Activated CD8-positive, alpha-beta T cell treated with anti-CD3 and anti-CD28 coated beads for 36 hours (primary cell): ENCODE measurements around the gene ABCB8. TPM values are rescaled to one million over a fixed set of nuclear protein-coding genes. Genes with fewer than 3 reads are reported as not detected.
A peak's percentile ranks its signal among the peaks of the same experiment; 100 is the strongest.

Experiments
- ATAC-seq: fragments of 200-7000 bp; cut with Tn5 transposase; one replicate; pipeline ENCODE4 v1.10.0; 2021; ENCODE audit warnings: mild to moderate bottlenecking, moderate library complexity
- CTCF ChIA-PET: fragments of 350-600 bp; sonication (Branson Sonifier 250); formaldehyde crosslinking; loops from one replicate; lab custom pipeline; 2021; ENCODE audit warnings: antibody characterized with exemption; lab: Charles Lee
- POLR2A ChIA-PET: fragments of 350-600 bp; sonication (Branson Sonifier 250); formaldehyde crosslinking; loops from one replicate; lab custom pipeline; 2021; ENCODE audit warnings: antibody characterized with exemption; lab: Charles Lee
- DNase-seq: peaks from one replicate; pipeline ENCODE4 v3.0.0-alpha.2; 2020
- H3K27ac Mint-ChIP-seq: one replicate; pipeline ENCODE4 v1.8.0; 2021; ENCODE audit warnings: mild to moderate bottlenecking, mixed read lengths
- H3K27me3 Mint-ChIP-seq: one replicate; pipeline ENCODE4 v1.8.0; 2021; ENCODE audit warnings: mixed read lengths
- H3K36me3 Mint-ChIP-seq: one replicate; pipeline ENCODE4 v1.8.0; 2021; ENCODE audit warnings: low read depth, mixed read lengths
- H3K4me1 Mint-ChIP-seq: one replicate; pipeline ENCODE4 v1.8.0; 2021; ENCODE audit warnings: low read depth, mixed read lengths
- H3K4me3 Mint-ChIP-seq: one replicate; pipeline ENCODE4 v1.8.0; 2021; ENCODE audit warnings: mild to moderate bottlenecking, moderate library complexity, mixed read lengths
- H3K9me3 Mint-ChIP-seq: one replicate; pipeline ENCODE4 v1.8.0; 2021; ENCODE audit warnings: mixed read lengths
- CTCF ChIP-seq: fragments of 200-600 bp; IDR thresholded peaks from one replicate; pipeline ENCODE4 v1.8.0; 2022; ENCODE audit warnings: antibody characterized with exemption, mild to moderate bottlenecking
- intact Hi-C: fragments of 100-400 bp; cut with micrococcal nuclease; formaldehyde crosslinking; loops from one replicate; pipeline ENCODE4 v1.10.0; 2022
- total RNA-seq, 2 experiments: library from RNA; stranded (reverse); gene quantifications; one replicate each; pipeline ENCODE4 v1.2.3, GENCODE V29; 2021

Gene ABCB8
- total RNA-seq, 2 experiments from 2014 or later: 41.4 to 47.5 TPM

- ChIA-PET CTCF (interaction anchor here (0.9 to 8.6 kb wide), 7 partner anchors 10 to 114 kb away, joined by 3 to 73 read pairs (median 6); partner anchors contain the start of gene ABCB8), POLR2A (interaction anchor here (0.7 to 2.2 kb wide), 4 partner anchors 10 to 33 kb away, joined by 3 to 8 read pairs (median 4); partner anchors contain the start of gene ABCB8)
- ATAC-seq: no peak
- Mint-ChIP-seq H3K27me3 (no peaks in the 10 kb centered on the region), H3K4me1 (peaks cover 76% of the 10 kb centered on the region), H3K36me3 (peaks cover 14% of the 10 kb centered on the region), H3K27ac (peak overlapping the region; percentile 50), H3K4me3 (peak overlapping the region; percentile 1), H3K9me3 (no peaks in the 10 kb centered on the region)
- intact Hi-C loops: no loop called here
- no peak for TF ChIP-seq CTCF
- no peak for DNase-seq
Measured at GRCh38 chr7:151012031-151012692, 16.1 kb upstream of the ABCB8 start.

- Mint-ChIP-seq H3K36me3 (peaks cover 14% of the 10 kb centered on the region), H3K27me3 (peaks cover 1% of the 10 kb centered on the region), H3K4me3 (peak overlapping the region; percentile 1), H3K27ac (peak overlapping the region; percentile 50), H3K4me1 (peaks cover 76% of the 10 kb centered on the region), H3K9me3 (no peaks in the 10 kb centered on the region)
- no peak for DNase-seq
- intact Hi-C loops: no loop called here
- ChIA-PET CTCF (interaction anchor here (0.9 to 8.6 kb wide), 6 partner anchors 17 to 98 kb away, joined by 3 to 73 read pairs (median 6); partner anchors contain the start of gene ABCB8), POLR2A (interaction anchor here (0.8 kb wide), 1 partner anchor 9 kb away, joined by 3 read pairs; no protein-coding TSS in a partner anchor)
- no peak for ATAC-seq
- TF ChIP-seq CTCF: peak; percentile 51
Measured at GRCh38 chr7:151012911-151013347, 15.3 kb upstream of the ABCB8 start.

GRCh38 chr7:151013356-151013732, 14.9 kb upstream of the ABCB8 start:
- CTCF ChIA-PET: interaction anchor here (0.8 to 8.6 kb wide), 7 partner anchors 16 to 98 kb away, joined by 3 to 73 read pairs (median 6); partner anchors contain the start of gene ABCB8
- intact Hi-C loops: no loop called here
- ATAC-seq: peak; percentile 2
- Mint-ChIP-seq H3K9me3 (no peaks in the 10 kb centered on the region), H3K27me3 (peaks cover 1% of the 10 kb centered on the region), H3K36me3 (peaks cover 14% of the 10 kb centered on the region), H3K27ac (no peak overlapping the region), H3K4me3 (peak overlapping the region; percentile 75), H3K4me1 (peaks cover 76% of the 10 kb centered on the region)
- no peak for DNase-seq
- POLR2A ChIA-PET: interaction anchor here (0.7 to 1.6 kb wide), 4 partner anchors 15 to 72 kb away, joined by 3 to 7 read pairs (median 4); partner anchors contain the start of gene ABCB8
- TF ChIP-seq CTCF: no peak

- CTCF ChIA-PET: interaction anchor here (0.8 to 8.6 kb wide), 9 partner anchors 16 to 110 kb away, joined by 3 to 73 read pairs (median 4); partner anchors contain the start of gene ABCB8
- no peaks in the 10 kb centered on the region for H3K9me3 Mint-ChIP-seq
Measured at GRCh38 chr7:151013733-151014497, 14.3 kb upstream of the ABCB8 start.

More at GRCh38 chr7:151013733-151014497, 14.3 kb upstream of the ABCB8 start:
- Mint-ChIP-seq H3K4me1 (peaks cover 74% of the 10 kb centered on the region), H3K27ac (peak overlapping the region; percentile 90), H3K27me3 (peaks cover 3% of the 10 kb centered on the region), H3K4me3 (peak overlapping the region; percentile 75), H3K36me3 (peaks cover 14% of the 10 kb centered on the region)
- peak; percentile 54 for ATAC-seq
- intact Hi-C loops: no loop called here
- POLR2A ChIA-PET: interaction anchor here (0.7 to 1.6 kb wide), 5 partner anchors 15 to 71 kb away, joined by 3 to 7 read pairs (median 3); partner anchors contain the start of genes ABCB8 and SLC4A2
- TF ChIP-seq CTCF: no peak
- peak; percentile 93 for DNase-seq
